NCI-H460 (cell line): Measurements from ENCODE around the gene RCSD1. TPM values are rescaled to one million over a fixed set of nuclear protein-coding genes. Genes with fewer than 3 reads are reported as not detected.
A peak's percentile ranks its signal among the peaks of the same experiment; 100 is the strongest.
"Not testable (repeated sequence)": the region's sequence is repeated elsewhere in the genome, so short reads cannot be mapped to it uniquely, and the experiment has no call there.

ENCODE experiments used
- DNase-seq: peaks from one replicate; pipeline ENCODE4 v3.0.0-alpha.2; 2016; ENCODE audit warnings: low read depth; ENCODE audit errors: extremely low read depth
- polyA plus RNA-seq: library from polyadenylated mRNA; depleted of rRNA; stranded (reverse); fragments of >200 nt; gene quantifications from 2 replicates; pipeline ENCODE4 v1.2.3, GENCODE V29; 2014; cell fraction: nucleus; rRNA removed
- total RNA-seq: library from RNA; depleted of rRNA; stranded (reverse); fragments of >200 nt; shearing (Covaris generic); gene quantifications from 2 replicates; pipeline ENCODE4 v1.2.3, GENCODE V29; 2014; rRNA removed

The RCSD1 gene, protein sequence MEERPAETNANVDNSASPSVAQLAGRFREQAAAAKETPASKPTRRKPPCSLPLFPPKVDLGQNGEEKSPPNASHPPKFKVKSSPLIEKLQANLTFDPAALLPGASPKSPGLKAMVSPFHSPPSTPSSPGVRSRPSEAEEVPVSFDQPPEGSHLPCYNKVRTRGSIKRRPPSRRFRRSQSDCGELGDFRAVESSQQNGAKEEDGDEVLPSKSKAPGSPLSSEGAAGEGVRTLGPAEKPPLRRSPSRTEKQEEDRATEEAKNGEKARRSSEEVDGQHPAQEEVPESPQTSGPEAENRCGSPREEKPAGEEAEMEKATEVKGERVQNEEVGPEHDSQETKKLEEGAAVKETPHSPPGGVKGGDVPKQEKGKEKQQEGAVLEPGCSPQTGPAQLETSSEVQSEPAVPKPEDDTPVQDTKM
- not detected in 2 replicates for total RNA-seq
- 0.14 TPM in 1 of 2 replicates, not detected in the other for polyA plus RNA-seq

DNA sequence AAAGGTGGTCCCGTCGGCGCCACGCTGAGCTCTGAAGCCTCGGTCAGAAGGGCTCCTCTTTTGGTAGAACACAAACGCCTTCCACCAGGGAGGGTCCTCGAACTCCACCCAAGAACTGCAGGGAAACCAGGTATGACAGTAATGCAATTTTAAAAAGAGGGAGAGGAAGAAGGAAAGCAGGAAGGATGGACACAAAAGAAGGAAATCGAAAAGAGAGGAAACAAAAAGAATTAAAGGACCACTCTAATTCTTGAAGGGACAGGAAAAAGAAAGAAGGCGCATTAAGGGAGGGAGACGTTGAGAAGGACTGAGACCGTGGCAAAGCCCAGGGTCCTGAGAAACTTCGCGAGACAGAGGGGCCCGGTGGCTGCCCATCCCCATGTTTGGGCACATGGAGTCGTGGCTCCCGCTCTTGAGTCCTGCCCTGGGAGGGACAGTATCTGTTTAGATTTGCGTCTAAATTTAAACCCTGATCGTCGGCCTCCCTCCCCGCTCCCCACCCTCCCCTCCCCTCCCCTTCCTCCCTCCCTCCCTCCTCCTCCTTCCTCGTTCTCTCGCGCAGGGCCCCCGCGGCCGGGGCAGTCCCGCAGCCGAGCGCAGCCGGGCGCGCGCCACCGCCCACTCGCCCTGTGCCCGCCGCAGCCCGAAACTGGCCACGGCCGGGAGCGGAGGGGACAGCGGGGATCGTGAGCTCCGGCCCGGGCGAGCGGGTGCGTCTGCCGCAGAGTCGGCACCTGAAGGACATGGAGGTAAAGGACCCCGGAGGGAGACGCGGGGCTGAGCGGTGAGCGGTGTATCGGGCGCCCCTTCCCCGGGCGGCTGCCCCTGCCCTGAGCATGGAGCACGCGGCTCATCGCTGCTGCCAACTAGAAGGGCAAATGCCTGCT is at the start of gene RCSD1:
TSS of gene RCSD1 (plus strand) at position 552 of the 887 bp plus-strand sequence. CDS start at position 744, 192 bp downstream.
- DNase-seq: no peak

DNA sequence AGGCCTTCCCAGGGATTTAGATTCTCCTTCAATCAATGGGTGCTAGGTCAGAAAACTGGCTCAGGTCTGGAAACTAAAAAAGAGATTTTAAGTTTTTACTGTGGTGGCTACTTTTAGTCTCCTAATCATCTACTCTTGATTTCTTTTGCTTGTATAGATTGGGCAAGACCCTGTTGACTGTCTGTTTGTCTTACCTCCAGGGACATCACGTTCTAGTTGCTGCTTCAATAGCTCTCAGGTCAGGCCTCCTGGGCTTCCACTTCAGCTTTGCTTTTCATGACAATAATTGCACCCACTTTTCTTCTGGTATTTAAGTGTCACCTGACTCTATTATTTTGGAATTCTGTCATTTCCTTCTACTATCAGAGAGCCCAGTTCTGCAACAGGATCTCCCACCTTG is 48.0 kb upstream of the RCSD1 start:
- DNase-seq: no peak

DNA sequence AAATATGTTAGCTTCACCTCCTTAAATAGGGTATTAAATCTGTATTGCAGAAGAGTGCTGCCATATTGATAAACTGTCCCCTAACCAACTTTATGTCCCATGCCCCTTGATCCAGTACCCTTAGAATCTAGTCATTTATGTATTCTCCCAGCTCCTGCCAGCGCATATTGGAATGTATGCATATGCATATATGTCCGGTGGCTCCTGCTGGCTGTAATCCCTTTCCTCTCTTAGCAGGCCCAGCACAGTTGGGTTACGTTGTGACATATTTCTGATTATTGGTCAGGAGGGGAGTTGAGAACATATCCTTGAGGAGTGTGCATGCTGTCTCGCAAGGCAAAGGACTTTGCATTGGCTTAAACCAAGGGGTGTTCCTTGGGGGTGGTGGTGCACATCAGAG is 47.3 kb upstream of the RCSD1 start:
- no peak for DNase-seq

DNA sequence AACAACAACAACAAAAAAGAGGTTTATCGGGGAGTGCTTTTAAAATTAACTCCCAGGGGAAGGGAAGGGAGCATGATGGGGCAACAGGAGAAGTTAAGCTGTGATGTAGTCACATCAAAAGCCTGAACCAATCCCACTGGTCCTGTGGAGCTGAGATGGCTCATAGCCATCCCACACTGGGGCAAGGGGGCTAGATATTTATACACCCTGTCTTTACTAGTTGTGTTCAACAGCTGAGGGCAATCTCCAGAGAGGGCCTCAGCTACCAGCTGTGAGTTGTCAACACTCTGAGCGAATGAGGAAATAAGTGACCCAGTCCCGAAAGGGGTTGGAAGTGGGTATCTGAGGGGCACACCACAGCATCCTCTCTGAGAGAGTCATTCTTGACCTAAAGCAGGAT is 45.5 kb upstream of the RCSD1 start:
- no peak for DNase-seq

DNA sequence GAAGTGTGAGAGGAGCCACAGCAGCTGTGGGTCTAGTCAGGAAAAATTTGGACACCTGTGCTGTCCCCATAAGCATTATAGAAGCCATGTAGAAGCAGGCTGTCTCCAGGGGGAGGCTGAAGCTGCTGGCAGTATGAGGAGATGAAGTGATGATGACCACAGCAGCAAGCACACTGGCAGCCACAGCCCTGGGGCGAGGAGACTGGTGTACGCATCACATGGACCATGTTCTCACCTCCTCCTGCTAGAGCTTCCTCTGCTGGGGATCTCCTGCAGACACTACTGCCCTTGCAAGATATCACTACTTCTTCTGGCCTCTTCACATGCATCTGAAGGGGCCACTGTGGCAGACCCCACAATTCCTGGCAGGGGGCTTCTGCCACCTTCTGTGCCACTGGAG is 42.7 kb upstream of the RCSD1 start:
- no peak for DNase-seq

DNA sequence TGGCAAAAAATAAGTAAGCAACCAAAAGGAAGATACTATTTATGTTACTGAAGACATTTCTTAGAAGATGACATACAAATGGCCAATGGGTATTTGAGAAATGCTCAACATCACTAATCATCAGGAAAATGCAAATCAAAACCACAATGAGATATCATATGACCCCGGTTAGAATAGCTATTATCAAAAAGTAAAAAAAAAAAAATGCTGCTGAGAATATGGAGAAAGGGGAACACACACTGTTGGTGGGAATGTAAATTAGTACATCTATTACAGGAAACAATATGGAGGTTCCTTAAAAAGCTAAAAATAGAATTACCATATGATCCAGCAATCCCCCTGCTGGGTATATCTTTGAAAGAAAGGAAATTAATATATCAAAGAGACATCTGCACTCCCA is 42.2 kb upstream of the RCSD1 start:
- DNase-seq: no peak

DNA sequence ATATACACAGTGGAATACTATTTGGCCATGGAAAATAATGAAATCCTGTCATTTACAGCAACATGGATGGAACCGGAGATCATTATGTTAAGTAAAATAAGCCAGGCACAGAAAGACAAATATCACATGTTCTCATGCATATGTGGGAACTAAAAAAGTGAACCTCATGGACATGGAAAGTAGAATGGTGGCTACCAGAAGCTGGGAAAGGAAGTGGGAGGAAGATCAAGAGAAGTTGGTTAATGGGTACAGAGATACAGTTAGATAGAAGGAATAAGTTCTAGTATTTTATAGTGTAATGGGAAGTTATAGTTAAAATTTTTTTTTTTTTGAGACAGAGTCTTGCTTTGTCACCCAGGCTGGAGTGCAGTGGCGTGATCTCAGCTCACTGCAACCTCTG is 41.7 kb upstream of the RCSD1 start:
- no peak for DNase-seq

DNA sequence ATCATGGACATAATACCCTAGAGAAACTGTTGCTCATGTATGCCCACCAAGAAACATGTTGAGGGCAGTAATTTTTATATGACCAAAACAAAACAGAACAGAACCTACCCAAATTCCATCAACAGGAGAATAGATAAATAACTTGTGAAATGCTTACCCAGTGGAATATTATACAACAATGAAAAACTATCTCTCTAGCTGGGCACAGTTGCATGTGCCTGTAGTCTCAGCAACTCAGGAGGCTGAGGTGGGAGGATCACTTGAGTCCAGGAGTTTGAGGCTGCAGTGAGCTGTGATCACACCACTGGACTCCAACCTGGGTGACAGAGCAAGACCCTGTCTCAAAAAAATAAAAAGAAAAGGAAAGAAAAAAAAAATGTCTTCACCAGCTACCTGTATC is 37.6 kb upstream of the RCSD1 start:
- no peak for DNase-seq

DNA sequence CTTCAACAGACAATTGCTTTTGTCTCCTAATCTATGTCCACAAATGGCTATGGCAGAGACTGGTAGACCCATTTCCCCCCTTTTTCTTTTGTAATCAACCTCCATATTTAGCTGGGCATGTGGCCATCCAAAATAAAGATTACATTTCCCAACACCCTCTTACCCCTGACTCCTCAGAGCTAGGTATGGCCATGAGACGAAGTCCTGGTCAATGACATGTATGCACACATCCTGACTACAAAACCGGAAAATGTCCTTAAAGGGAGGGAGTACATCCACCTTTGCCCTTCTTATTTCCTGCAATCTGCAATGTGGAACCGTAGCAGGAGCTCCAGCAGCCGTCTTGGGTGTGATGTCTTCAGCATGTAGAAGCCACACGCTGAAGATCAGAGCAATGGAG is 36.2 kb upstream of the RCSD1 start:
- no peak for DNase-seq

DNA sequence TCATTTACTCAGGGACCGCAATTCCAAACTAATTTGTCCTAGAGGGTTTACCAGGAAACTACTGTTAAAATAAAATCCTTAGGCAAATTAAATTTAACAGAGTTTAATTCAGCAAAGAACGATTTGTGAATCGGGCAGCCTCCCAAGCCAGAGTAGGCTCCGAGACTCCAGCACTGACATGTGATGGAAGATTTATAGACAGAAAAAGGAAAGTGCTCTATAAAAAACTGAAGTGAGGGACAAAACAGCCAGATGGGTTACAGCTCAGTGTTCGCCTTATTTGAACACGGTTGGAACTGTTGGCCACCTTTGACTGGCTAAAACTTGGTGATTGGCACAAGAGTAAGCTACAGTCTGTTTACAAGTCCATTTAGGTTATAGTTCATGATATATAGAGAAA is 35.2 kb upstream of the RCSD1 start:
- no peak for DNase-seq

DNA sequence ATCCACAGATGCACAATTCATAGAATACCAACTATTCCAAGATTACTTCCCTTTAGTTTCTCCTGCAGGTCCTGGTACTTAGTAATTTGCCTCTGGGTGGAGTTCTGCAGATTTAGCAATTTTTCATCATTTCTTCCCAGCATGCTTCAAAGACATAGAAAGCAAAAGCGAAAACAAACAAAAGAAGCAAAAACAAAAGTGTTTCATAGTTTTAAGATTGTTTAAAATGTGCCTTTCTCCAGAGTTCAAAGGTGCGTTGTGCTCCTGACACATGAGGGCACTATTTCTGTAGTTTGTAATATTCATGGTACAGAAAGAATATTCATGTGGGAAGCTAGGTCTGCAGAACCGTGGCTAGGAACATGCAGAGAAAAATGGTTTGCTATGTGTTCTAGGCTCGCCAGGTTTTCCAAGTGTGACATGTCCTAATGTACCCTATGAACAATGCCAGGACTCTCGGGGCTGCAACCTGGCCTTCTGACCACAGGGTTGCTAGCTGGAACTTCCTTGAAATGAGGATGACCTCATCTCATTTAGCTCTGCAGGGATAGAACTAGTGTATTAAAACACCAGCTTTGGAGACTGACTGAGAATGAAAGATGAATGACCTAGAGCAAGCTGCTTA is 30.0 kb upstream of the RCSD1 start:
- peak; percentile 21 for DNase-seq

DNA sequence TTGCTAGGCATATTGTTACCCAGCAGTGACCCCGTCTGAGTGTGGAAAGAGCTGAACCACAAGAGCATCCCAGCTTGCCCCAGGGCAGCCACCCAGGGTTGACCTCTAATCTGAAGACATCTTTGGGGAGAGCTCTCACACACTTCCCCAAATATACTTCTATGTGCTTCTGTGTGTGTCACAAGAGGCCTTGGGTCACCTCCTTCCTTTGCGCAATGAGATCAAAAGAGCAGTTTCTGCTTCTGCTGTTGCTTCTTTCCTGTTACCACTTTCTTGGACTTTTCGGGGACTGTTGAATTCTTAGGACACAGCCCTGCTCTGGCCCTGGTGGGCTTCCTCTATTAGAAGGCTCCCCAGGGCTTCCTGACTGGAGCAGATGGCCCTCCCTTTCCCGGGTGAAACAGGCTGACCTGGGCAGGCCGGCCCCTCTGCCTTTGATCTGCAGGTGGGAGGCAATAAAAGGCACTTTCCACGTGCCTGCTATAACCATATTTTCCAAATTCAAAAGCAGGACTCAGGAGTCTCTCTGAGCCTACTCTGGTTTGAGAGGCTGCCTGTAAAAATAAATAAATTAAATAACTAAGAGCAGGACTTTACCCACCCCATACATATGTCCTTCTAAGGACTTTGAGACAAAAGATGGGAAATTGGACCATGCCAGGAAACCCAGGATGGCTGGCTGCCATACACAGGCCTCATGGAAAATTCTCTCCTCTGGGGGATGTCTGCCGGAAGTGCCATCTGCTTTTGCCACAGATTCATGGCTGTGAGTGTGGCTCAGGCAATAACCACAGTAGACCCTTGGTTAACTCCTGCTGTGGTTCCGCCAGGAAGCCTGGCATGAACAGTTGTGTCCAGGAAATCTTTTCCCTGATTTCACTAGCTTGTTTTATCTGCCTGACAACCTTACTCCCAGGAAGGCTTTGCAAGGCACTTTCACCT is 28.3 kb upstream of the RCSD1 start:
- no peak for DNase-seq

DNA sequence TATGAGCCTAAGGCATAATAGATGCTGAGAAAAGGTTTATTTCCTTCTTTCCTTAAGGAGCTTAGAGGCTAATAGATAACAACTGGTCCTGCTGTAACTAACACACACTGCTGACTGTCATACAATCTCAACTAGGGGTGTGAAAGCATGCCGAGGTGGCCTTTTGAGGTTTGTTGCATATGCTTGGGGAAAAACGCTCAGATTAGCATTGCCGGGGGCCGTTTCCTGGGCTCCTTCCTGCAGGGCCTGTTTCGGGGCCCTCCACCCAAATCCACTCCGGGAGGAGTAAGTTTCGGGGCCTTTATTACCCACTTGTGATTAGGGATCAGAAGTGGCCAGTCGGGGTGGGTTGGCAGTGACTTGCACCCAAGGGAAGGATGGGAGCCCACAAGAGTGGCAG is 27.2 kb upstream of the RCSD1 start:
- no peak for DNase-seq

DNA sequence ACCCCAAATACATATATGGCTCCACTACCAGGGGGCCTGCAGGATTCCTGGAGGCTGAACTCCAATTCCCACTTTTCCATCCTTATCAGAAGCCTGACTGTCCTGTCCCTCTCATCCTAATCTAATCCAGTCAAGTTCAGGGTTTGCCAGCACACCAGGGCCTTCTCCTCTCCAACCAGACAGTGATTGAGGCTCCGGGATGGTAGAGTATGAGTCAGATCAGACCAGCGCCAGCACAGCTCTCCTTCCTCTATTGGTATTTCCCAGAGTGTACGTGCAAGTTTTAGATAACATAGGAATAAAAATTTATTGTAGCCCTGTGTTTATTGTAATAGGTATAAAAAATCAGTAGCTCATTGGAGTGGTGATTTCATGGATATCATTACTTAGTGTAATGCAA is 24.5 kb upstream of the RCSD1 start:
- DNase-seq: no peak

DNA sequence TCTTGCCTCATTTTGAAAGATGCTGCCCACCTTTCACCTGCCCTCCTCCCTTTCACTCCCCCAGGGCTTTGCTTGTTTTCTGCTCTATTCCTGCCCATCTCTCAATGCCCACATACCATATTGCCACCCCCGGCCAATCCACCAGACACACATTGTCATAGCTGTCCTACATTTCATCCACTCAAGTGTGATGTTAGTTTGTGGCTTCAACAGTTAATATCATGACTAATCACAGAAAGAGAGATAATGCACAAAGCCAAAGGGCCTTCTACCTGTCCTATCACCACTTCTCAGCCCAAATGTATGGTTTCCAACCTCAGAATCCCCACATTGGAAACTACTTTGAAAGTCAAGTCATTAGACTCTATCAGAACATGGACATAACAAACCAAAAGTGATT is 18.0 kb upstream of the RCSD1 start:
- no peak for DNase-seq

DNA sequence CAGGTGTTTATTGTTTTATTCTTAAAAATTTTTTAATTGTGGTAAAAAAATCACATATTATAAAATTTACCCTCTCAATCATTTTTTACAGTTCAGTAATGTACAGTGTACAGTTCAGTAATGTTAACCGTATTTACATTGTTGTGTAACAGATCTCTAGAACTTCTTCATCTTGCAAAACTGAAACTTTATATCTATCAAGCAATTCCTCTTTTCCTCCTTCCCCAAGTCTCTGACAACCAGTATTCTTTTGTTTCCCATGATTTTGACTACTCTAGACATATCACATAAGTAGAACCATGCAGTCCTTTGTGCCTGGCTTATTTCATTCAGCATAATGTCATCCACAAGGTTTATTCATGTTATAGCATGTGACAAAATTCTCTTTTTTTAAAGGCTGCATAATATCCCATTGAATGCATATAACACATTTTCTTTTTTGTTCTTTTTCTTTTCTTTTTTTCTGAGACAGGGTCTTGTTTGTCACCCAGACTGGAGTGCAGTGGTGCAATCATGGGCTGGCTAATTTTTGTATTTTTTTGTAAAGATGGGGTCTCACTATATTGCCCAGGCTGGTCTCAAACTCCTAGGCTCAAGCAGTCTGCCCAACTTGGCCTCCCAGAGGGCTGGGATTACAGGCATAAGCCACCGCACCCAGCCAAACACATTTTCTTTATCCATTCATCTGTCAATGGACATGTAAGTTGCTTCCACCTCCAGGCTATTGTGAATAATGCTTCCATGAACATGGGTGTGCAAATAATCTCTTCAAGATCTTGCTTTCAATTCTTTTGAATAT is 17.2 kb upstream of the RCSD1 start:
- no peak for DNase-seq

DNA sequence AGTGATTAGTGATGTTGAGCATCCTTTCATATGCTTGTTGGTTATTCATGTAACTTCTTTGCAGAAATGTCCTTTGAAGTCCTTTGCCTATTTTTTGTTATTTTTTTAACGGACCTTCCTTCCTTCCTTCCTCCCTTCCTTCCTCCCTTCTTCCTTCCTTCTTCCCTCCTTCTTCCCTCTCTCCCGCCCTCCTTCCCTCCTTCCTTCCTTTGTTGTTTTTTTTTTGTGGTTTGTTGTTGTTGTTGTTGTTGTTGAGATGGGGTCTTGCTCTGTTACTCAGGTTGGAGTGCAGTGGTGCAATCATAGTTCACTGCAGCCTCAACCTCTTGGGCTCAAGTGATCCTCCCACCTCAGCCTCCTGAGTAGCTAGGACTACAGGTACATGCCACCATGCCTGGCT is 16.0 kb upstream of the RCSD1 start:
- DNase-seq: not testable (repeated sequence)

DNA sequence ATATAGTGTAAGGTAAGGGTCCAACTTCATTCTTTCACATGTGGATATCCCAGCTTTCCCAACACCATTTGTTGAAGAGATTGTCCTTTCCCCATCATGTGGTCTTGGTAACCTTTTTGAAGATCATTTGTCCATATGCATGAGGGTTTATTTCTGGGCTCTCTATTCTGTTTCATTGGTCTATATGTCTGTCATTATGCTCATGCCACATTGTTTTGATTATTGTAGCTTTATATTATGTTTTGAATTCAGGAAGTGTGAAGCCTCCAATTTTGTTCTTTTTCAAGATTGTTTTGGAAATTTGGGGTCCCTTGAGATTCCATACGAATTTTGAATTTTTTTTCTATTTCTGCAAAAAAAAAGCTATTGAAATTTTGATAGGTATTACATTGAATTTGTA is 15.2 kb upstream of the RCSD1 start:
- no peak for DNase-seq

DNA sequence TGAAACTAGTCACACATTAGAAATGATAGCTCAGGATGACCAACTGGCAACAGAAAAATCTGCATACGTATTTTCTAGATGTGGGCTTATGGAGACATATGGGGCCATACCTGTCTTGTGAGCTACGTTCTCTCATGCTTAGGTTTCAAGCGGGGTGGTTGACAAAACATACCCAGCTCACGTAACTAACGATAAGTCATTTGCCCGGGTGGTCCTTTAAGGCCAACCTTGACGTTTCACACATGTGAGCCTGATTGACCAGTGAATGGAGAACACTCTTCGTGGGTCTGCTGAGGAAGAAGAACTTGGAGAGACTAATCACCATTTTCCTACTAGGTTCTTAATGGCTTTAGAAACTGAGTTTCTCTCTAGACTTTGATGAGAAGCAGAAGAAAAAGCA is 13.5 kb upstream of the RCSD1 start:
- no peak for DNase-seq
